Measurements from ENCODE around the gene HUNK. TPM values are rescaled to one million over a fixed set of nuclear protein-coding genes. Genes with fewer than 3 reads are reported as not detected.
A peak's percentile ranks its signal among the peaks of the same experiment; 100 is the strongest.

The HUNK gene
- total and polyA plus RNA-seq, 2 of the 8 experiments (the other 6 are each of a cell fraction or from before 2014, with no cell fraction given): 1.9 to 10.2 TPM

DNA sequence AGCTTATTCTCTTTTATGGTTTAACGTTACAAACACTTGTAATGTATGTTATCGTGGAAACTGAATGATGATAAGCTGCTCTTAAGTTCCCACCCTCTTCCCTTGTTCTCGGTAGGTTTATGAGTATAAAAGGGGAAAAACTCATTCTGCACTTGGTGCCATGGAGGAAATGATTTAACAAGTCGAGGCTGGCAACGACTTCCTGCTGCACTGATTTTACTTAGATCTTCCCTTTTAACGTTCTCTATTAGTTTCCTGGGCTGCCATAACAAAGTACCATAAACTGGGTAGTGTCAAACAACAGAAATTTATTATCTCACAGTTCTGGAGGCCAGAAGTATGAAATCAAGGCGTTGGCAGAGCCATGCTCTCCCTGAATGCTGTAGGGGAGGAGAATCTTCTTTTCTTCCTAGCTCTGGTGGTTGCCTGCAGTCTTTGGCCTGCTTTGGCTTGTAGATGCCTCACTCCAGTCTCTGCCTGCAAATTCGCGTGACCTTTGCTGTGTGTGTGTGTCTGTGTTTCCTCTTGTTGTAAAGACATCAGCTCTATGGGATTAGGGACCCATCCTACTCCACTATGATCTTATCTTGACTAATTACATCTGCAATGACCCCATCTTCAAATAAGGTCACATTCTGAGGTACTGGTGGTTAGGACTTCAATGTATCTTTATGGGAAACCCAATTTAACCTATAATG, 26.3 kb downstream of the HUNK start:
- H2BK15ac ChIP-seq (ENCODE audit: low read length): no peak overlapping the region
- no peaks in the 10 kb centered on the region for H4K20me1 ChIP-seq (replicated peaks in 1 of 2; ENCODE audit: control insufficient read depth in 1 of 2, insufficient read depth in 2 of 2, low read length in 2 of 2)
- H3K79me2 ChIP-seq (ENCODE audit: control insufficient read depth in 1 of 2, insufficient read depth in 2 of 2, low read length in 2 of 2): peaks cover 0 to 7% of the 10 kb centered on the region in 2 experiments; a peak in 1 of 4 replicates
- no peak overlapping the region for H3K4ac ChIP-seq (replicated peaks; ENCODE audit: insufficient read length, low read depth, low read length)
- H3K4me1 ChIP-seq (replicated peaks in 1 of 4; ENCODE audit: control insufficient read depth in 3 of 4, insufficient read depth in 4 of 4, low read length in 3 of 4): peaks cover 3 to 17% (median 15%) of the 10 kb centered on the region in 4 experiments; a peak in 6 of 7 replicates
- H2AK5ac ChIP-seq (ENCODE audit: low read depth, low read length): peak overlapping the region; percentile 78; the same call in 1 of the 2 replicates
- H3K27me3 ChIP-seq (replicated peaks in 1 of 4; ENCODE audit: control insufficient read depth in 3 of 4, extremely low read depth in 1 of 4, insufficient read depth in 3 of 4, low read length in 3 of 4): no peaks in the 10 kb centered on the region
- CTCF ChIA-PET (ENCODE audit: partially characterized antibody): interaction anchor here (1.1 to 1.3 kb wide), 2 partner anchors 24 to 113 kb away, joined by 5 read pairs; no protein-coding TSS in a partner anchor
- no peak overlapping the region for H3K4me2 ChIP-seq (ENCODE audit: insufficient read depth in 1 of 2, low read depth in 2 of 2, low read length in 2 of 2)
- no peak overlapping the region for H4K5ac ChIP-seq (ENCODE audit: insufficient read length, low read depth, low read length)
- no peak overlapping the region for H4K8ac ChIP-seq (ENCODE audit: extremely low read depth, insufficient read depth, low read length)
- no peak overlapping the region for H2BK12ac ChIP-seq (ENCODE audit: low read depth, low read length)
- no peak overlapping the region for H2AFZ ChIP-seq (ENCODE audit: low read length)
- no peak overlapping the region for H3K9ac ChIP-seq (replicated peaks in 1 of 4; ENCODE audit: extremely low read depth in 1 of 4, low read depth in 3 of 4, low read length in 3 of 4)
- WGBS, 2 experiments (ENCODE audit: extremely low coverage in 1 of 2, insufficient coverage in 1 of 2, insufficient read length in 1 of 2, insufficient replicate concordance in 2 of 2, low coverage in 1 of 2, low lambda C conversion rate in 2 of 2, missing lambda C conversion rate in 1 of 2): 90% methylated on average over 9 of the region's 9 CpGs; no CpG with 5 or more reads in 1 of the 2 experiments
- H3K9me3 ChIP-seq (ENCODE audit: insufficient read depth in 2 of 2, low read depth in 1 of 2, low read length in 1 of 2): no peaks in the 10 kb centered on the region
- H3K14ac ChIP-seq (ENCODE audit: insufficient read length): no peak overlapping the region
- H3K79me1 ChIP-seq (ENCODE audit: low read depth, low read length): peaks cover 2% of the 10 kb centered on the region; the same call in 1 of the 2 replicates
- no peak overlapping the region for H3K18ac ChIP-seq (ENCODE audit: extremely low read depth, low read length)
- no peak overlapping the region for H3K4me3 ChIP-seq (ENCODE audit: extremely low read depth in 1 of 4, insufficient read depth in 2 of 4, low read depth in 3 of 4, low read length in 4 of 4)
- H4K91ac ChIP-seq (replicated peaks; ENCODE audit: insufficient read length, low read length): no peak overlapping the region
- POLR2A ChIA-PET (ENCODE audit: partially characterized antibody): interaction anchor here (1.2 kb wide), 1 partner anchor 25 kb away, joined by 3 read pairs; no protein-coding TSS in a partner anchor
- no peak for DNase-seq (ENCODE audit: low read depth in 1 of 2, low spot score in 2 of 2)
- FAIRE-seq: no peak
- H3K23ac ChIP-seq (ENCODE audit: insufficient read length): no peak overlapping the region
- H2BK20ac ChIP-seq (ENCODE audit: low read length): no peak overlapping the region
- H2BK120ac ChIP-seq (replicated peaks; ENCODE audit: low read depth, low read length): no peak overlapping the region
- H3K36me3 ChIP-seq (ENCODE audit: control insufficient read depth in 2 of 4, insufficient read depth in 4 of 4, low read length in 3 of 4): no peaks in the 10 kb centered on the region
- H3K56ac ChIP-seq (replicated peaks; ENCODE audit: insufficient read length, low read depth, low read length): no peak overlapping the region
- H2BK5ac ChIP-seq (ENCODE audit: low read depth, low read length): no peak overlapping the region
- no peaks in the 10 kb centered on the region; the same call in 1 of the 2 replicates for H3K23me2 ChIP-seq (ENCODE audit: low read depth, low read length)
- H3K27ac ChIP-seq (ENCODE audit: low read depth, low read length): no peak overlapping the region
- no peak for TF ChIP-seq CBX5 (IDR thresholded peaks at IDR 0.05; ENCODE audit: low read depth, low read length)
- no peak for TF ChIP-seq EP300 (IDR thresholded peaks at IDR 0.05; ENCODE audit: borderline replicate concordance in 1 of 2, low read depth in 2 of 2, low read length in 2 of 2)
- no peak for TF ChIP-seq SIN3A (conservative IDR thresholded peaks at IDR 0.05 in 1 of 2, IDR thresholded peaks at IDR 0.05 in 1 of 2; ENCODE audit: low read depth in 1 of 2, low read length in 2 of 2)
- TF ChIP-seq SUZ12 (IDR thresholded peaks at IDR 0.05; ENCODE audit: low read length): no peak
- no peak for TF ChIP-seq SP4 (IDR thresholded peaks at IDR 0.05; ENCODE audit: low read length)
- no peak for TF ChIP-seq TAF7 (optimal IDR thresholded peaks at IDR 0.05; ENCODE audit: borderline replicate concordance, low read depth, low read length)
- no peak for TF ChIP-seq NRF1 (IDR thresholded peaks at IDR 0.05; ENCODE audit: low read depth, low read length)
- TF ChIP-seq KDM1A (IDR thresholded peaks at IDR 0.05; ENCODE audit: borderline replicate concordance, low read length): no peak
- TF ChIP-seq USF2 (IDR thresholded peaks at IDR 0.05; ENCODE audit: low read length): no peak
- no peak for TF ChIP-seq ZNF274 (IDR thresholded peaks at IDR 0.05; ENCODE audit: borderline replicate concordance, extremely low read depth, low read length)
- no peak for TF ChIP-seq TBP (IDR thresholded peaks at IDR 0.05; ENCODE audit: low read depth, low read length)
